Measurements from ENCODE around the gene CPLX3.

Gene CPLX3

GRCh38 chr15:74858369-74858740 is 31.9 kb downstream of the CPLX3 start:
- no peak for DNase-seq (ENCODE audit: extremely low spot score)
- POLR2A ChIA-PET, result interaction anchor here (3.4 kb wide), 1 partner anchor 11 kb away, joined by 19 read pairs; no protein-coding TSS in a partner anchor
- CTCF ChIA-PET, result interaction anchor here (0.8 to 5.4 kb wide), 17 partner anchors 9 to 87 kb away, joined by 3 to 44 read pairs (median 4); partner anchors contain the start of genes FAM219B and ULK3

DNA sequence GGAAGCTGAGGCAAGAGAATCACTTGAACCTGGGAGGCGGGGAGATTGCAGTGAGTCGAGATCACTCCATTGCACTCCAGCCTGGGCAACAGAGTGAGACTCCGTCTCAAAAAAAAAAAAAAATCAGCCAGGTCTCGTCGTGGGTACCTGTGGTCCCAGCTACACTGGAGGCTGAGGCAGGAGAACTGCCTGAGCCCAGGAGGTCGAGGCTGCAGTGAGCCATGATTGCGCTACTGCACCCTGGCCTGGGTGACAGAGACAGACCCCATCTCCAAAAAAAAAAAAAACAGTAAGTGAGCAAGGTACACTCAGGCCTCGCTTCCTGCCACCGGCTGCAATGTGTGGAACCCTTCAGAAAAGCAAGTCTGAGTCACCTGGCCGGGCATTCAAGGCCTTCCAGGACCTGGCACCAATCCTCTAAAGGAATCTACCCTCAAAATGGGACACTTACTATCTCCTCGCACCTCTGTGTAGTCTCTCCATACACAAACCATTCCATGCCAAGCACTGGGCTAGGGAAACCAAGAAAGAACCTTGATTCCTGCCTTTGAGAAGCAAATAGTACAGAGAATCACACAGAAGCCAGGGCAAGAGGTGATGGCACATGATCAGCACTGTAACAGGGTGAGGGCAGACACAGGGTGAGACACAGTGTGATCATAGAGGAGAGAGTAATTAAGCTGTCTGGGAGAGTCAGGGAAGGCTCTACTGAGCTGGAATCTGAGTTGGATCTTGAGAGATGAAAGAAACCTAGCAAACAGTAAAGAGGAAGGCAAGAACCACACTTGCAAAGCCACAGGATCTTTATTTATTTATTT is 37.0 kb downstream of the CPLX3 start:
- no peak for DNase-seq (ENCODE audit: extremely low spot score)
- CTCF ChIA-PET, result interaction anchor here (0.9 to 1.0 kb wide), 2 partner anchors 11 to 38 kb away, joined by 3 to 4 read pairs; no protein-coding TSS in a partner anchor
- POLR2A ChIA-PET, result no interaction called here
- no peak for TF ChIP-seq CTCF (IDR thresholded peaks at IDR 0.05; ENCODE audit: control extremely low read depth, extremely low read depth, low read depth, missing control alignments)

More at GRCh38 chr15:74858369-74858740, 31.9 kb downstream of the CPLX3 start:
- TF ChIP-seq CTCF (IDR thresholded peaks at IDR 0.05; ENCODE audit: control extremely low read depth, extremely low read depth, low read depth, missing control alignments), result no peak

DNA sequence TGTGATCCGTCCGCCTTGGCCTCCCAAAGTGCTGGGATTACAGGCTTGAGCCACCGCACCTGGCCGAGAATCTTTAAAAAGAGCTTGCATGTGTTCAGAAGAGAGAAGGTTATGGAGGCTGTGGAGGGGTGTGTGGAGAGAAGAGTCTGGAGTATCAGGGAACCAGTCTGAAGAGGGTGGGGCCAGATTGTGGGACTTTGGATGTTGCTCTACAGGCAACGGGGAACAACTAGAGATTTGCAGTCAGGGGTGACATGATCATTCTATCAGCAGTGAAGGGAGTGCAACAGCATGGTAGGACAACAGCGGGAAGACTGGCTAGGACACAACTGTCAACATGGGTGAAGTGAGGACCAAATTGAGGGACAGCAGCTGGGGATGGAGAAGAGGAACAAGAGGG is 37.9 kb downstream of the CPLX3 start:
- no peak for DNase-seq (ENCODE audit: extremely low spot score)
- POLR2A ChIA-PET, result interaction anchor here (0.7 kb wide), 1 partner anchor 236 kb away, joined by 10 read pairs; no protein-coding TSS in a partner anchor
- TF ChIP-seq CTCF (IDR thresholded peaks at IDR 0.05; ENCODE audit: control extremely low read depth, extremely low read depth, low read depth, missing control alignments), result no peak
- CTCF ChIA-PET, result interaction anchor here (1.0 to 1.5 kb wide), 2 partner anchors 37 to 93 kb away, joined by 3 to 4 read pairs; no protein-coding TSS in a partner anchor

- CTCF ChIA-PET, result interaction anchor here (0.7 to 1.5 kb wide), 3 partner anchors 21 to 94 kb away, joined by 3 to 4 read pairs (median 3); partner anchors contain the start of gene ULK3
- POLR2A ChIA-PET, result no interaction called here
- no peak for DNase-seq (ENCODE audit: extremely low spot score)
- TF ChIP-seq CTCF (IDR thresholded peaks at IDR 0.05; ENCODE audit: control extremely low read depth, extremely low read depth, low read depth, missing control alignments), result no peak
Observed at GRCh38 chr15:74865316-74865715, 38.9 kb downstream of the CPLX3 start.

DNA sequence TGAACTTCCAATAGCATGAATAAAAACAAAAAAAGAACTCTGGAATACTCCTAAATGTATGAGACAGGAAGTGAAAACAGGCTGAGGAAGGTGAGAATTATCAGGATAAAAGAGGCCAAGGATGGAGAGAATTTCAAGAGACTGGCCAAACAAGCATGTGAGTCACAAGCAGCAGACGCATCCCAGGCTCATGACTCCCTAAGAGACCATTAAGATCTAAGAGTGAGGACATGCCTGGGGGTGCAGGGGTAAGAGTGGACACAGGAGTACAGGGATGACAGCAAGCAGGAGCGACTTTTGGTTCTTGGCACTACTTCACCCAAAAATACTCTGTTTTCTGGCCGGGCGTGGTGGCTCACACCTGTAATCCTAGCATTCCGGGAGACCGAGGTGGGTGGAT is 39.7 kb downstream of the CPLX3 start:
- no peak for TF ChIP-seq CTCF (IDR thresholded peaks at IDR 0.05; ENCODE audit: control extremely low read depth, extremely low read depth, low read depth, missing control alignments)
- ChIA-PET CTCF (interaction anchor here (1.3 to 6.4 kb wide), 2 partner anchors 30 to 35 kb away, joined by 4 to 80 read pairs; no protein-coding TSS in a partner anchor), POLR2A (no interaction called here)
- DNase-seq (ENCODE audit: extremely low spot score), result no peak

DNA sequence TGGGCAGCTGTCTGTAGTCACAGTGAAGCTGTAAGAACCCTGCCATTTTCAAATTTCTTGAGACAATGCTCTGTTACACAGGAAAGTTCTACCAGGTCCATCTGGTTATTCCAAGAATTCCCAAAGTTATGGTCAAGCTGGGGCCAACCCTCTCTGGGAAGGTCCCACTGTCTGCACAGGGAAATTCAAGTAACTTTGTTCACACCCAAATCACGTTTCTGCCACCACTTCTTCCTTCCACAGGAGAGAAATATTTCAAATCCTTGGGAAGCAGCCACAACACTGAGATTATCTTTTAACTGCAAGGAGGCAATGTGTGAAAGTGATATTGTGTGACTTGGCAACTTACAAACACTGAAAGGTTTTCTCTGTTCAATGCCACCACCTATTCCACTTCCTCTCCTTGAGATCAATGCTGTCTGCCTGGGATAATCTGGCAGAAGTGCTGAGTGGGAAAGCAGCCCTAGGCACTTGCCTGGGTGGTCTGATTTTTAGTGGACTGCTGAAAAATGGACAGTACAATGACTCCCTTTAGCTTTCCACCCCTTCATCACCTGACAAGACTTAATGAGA is 41.1 kb downstream of the CPLX3 start:
- POLR2A ChIA-PET, result interaction anchor here (3.2 kb wide), 1 partner anchor 9 kb away, joined by 19 read pairs; no protein-coding TSS in a partner anchor
- no peak for TF ChIP-seq CTCF (IDR thresholded peaks at IDR 0.05; ENCODE audit: control extremely low read depth, extremely low read depth, low read depth, missing control alignments)
- CTCF ChIA-PET, result interaction anchor here (0.7 to 6.4 kb wide), 9 partner anchors 9 to 96 kb away, joined by 3 to 80 read pairs (median 3); partner anchors contain the start of gene ULK3
- DNase-seq (ENCODE audit: extremely low spot score), result no peak
